ENCODE measurements around the gene PACSIN1. TPM values are rescaled to one million over a fixed set of nuclear protein-coding genes. Genes with fewer than 3 reads are reported as not detected.

The PACSIN1 gene
- total RNA-seq, 1 donor from 2014 or later, result 0.41 TPM

DNA sequence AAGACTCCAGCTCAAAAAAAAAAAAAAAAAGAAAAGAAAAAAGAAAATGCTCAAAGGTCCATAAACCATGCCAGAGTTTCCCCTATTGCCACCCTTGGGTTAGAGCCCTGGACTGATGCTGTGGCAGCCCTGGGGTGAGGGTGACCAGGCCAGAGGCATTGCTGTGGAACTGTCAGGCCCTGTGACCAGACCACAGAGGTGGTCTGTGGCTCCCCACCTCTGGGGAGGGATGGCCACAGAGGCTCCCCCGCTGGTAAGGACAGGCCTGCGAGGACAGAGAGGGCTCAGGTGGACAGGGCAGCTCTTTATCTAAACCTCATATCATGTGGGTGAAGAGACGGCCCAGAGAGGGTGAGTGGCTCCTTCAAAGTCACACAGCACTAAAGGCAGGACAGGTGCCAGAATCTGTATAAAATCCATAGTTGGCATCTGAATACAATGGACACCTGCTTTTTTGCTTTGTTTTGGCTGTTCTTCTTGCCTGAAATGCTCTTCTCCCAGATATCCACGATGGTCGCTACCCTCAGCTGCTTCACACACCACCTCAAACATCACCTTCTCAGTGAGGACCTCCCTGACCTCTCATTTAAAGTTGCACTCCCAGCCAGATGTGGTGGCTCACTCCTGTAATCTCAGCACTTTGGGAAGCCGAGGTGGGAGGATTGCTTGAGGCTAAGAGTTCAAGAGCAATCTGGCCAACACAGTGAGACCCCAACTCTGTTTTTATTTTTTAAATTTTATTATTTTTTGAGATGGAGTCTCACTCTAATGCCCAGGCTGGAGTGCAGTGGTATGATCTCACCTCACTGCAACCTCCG lies 112.8 kb downstream of the PACSIN1 start:
- H3K27ac ChIP-seq, result no peak overlapping the region
- H3K4me3 ChIP-seq, result no peak overlapping the region
- Mint-ChIP-seq H3K27me3 (ENCODE audit: insufficient read depth, low read depth) (peaks cover 8% of the 10 kb centered on the region), H3K4me3 (no peak overlapping the region), H3K4me1 (peaks cover 13% of the 10 kb centered on the region), H3K27ac (no peak overlapping the region), H3K9me3 (no peaks in the 10 kb centered on the region), H3K36me3 (no peaks in the 10 kb centered on the region)
- no peak overlapping the region for H2AFZ ChIP-seq (replicated peaks)
- H3K27me3 ChIP-seq, result no peaks in the 10 kb centered on the region
- no peaks in the 10 kb centered on the region for H3K79me2 ChIP-seq (ENCODE audit: low read depth)
- peaks cover under 1% of the 10 kb centered on the region for H4K20me1 ChIP-seq (ENCODE audit: low read depth)
- DNase-seq (ENCODE audit: low spot score), result no peak
- peaks cover 2% of the 10 kb centered on the region for H3F3A ChIP-seq (ENCODE audit: low read depth)
- H3K4me2 ChIP-seq, result no peak overlapping the region
- TF ChIP-seq EZH2 (IDR thresholded peaks at IDR 0.05) (no peak), EZH2phosphoT487 (IDR thresholded peaks at IDR 0.05) (no peak)
- TF ChIP-seq, protein P1, sequence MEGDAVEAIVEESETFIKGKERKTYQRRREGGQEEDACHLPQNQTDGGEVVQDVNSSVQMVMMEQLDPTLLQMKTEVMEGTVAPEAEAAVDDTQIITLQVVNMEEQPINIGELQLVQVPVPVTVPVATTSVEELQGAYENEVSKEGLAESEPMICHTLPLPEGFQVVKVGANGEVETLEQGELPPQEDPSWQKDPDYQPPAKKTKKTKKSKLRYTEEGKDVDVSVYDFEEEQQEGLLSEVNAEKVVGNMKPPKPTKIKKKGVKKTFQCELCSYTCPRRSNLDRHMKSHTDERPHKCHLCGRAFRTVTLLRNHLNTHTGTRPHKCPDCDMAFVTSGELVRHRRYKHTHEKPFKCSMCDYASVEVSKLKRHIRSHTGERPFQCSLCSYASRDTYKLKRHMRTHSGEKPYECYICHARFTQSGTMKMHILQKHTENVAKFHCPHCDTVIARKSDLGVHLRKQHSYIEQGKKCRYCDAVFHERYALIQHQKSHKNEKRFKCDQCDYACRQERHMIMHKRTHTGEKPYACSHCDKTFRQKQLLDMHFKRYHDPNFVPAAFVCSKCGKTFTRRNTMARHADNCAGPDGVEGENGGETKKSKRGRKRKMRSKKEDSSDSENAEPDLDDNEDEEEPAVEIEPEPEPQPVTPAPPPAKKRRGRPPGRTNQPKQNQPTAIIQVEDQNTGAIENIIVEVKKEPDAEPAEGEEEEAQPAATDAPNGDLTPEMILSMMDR (IDR thresholded peaks at IDR 0.05), result no peak
- H3K9me3 ChIP-seq (ENCODE audit: low read depth), result no peaks in the 10 kb centered on the region
- H3K9ac ChIP-seq, result no peak overlapping the region
- no peaks in the 10 kb centered on the region for H3K4me1 ChIP-seq
- H3K36me3 ChIP-seq, result no peaks in the 10 kb centered on the region

GRCh38 chr6:34580707-34581560 lies 115.1 kb downstream of the PACSIN1 start:
- no peak for DNase-seq (ENCODE audit: low spot score)
- Histone ChIP-seq H2AFZ (replicated peaks) (no peak overlapping the region), H3K27ac (no peak overlapping the region), H4K20me1 (ENCODE audit: low read depth) (peaks cover 19% of the 10 kb centered on the region), H3K9me3 (ENCODE audit: low read depth) (no peaks in the 10 kb centered on the region), H3K36me3 (no peaks in the 10 kb centered on the region), H3K79me2 (ENCODE audit: low read depth) (no peaks in the 10 kb centered on the region), H3K4me1 (peaks cover 9% of the 10 kb centered on the region), H3K9ac (no peak overlapping the region), H3K4me2 (no peak overlapping the region), H3F3A (ENCODE audit: low read depth) (peaks cover 9% of the 10 kb centered on the region), H3K27me3 (no peaks in the 10 kb centered on the region), H3K4me3 (no peak overlapping the region)
- H3K27me3 Mint-ChIP-seq (ENCODE audit: insufficient read depth, low read depth), result peaks cover 6% of the 10 kb centered on the region
- TF ChIP-seq, protein P1 (IDR thresholded peaks at IDR 0.05), result no peak
- TF ChIP-seq EZH2 (IDR thresholded peaks at IDR 0.05) (no peak), EZH2phosphoT487 (IDR thresholded peaks at IDR 0.05) (no peak)
- H3K4me3 Mint-ChIP-seq, result no peak overlapping the region
- H3K36me3 Mint-ChIP-seq, result no peaks in the 10 kb centered on the region
- no peak overlapping the region for H3K27ac Mint-ChIP-seq
- peaks cover 25% of the 10 kb centered on the region for H3K4me1 Mint-ChIP-seq
- H3K9me3 Mint-ChIP-seq, result no peaks in the 10 kb centered on the region

GRCh38 chr6:34581561-34581920 lies 115.7 kb downstream of the PACSIN1 start:
- no peak overlapping the region for H3K9ac ChIP-seq
- Mint-ChIP-seq H3K4me1 (peaks cover 25% of the 10 kb centered on the region), H3K36me3 (no peaks in the 10 kb centered on the region), H3K4me3 (no peak overlapping the region), H3K27ac (no peak overlapping the region), H3K27me3 (ENCODE audit: insufficient read depth, low read depth) (peaks cover 4% of the 10 kb centered on the region), H3K9me3 (no peaks in the 10 kb centered on the region)
- TF ChIP-seq, protein P1 (IDR thresholded peaks at IDR 0.05), result no peak
- TF ChIP-seq EZH2 (IDR thresholded peaks at IDR 0.05) (no peak), EZH2phosphoT487 (IDR thresholded peaks at IDR 0.05) (no peak)
- H3K4me1 ChIP-seq, result peaks cover 9% of the 10 kb centered on the region
- no peaks in the 10 kb centered on the region for H3K79me2 ChIP-seq (ENCODE audit: low read depth)
- no peaks in the 10 kb centered on the region for H3K9me3 ChIP-seq (ENCODE audit: low read depth)
- no peak overlapping the region for H3K27ac ChIP-seq
- peaks cover 9% of the 10 kb centered on the region for H3F3A ChIP-seq (ENCODE audit: low read depth)
- H3K4me3 ChIP-seq, result no peak overlapping the region
- H2AFZ ChIP-seq (replicated peaks), result no peak overlapping the region
- peaks cover 24% of the 10 kb centered on the region for H4K20me1 ChIP-seq (ENCODE audit: low read depth)
- no peak for DNase-seq (ENCODE audit: low spot score)
- no peak overlapping the region for H3K4me2 ChIP-seq
- no peaks in the 10 kb centered on the region for H3K36me3 ChIP-seq
- no peaks in the 10 kb centered on the region for H3K27me3 ChIP-seq

Measured in neural progenitor cell (in vitro differentiated cells).